Epithelial cell of prostate (primary cell): ENCODE measurements around the gene CPD.
"Not testable (repeated sequence)": the region's sequence is repeated elsewhere in the genome, so short reads cannot be mapped to it uniquely, and the experiment has no call there.

Experiments
- DNase-seq: peaks from one replicate; pipeline ENCODE4 v3.0.0-alpha.2; 2011; ENCODE audit warnings: low read depth, low spot score
- H3K27ac ChIP-seq: fragments of 450-650 bp; 2 replicates; pipeline ENCODE4 v1.5.1; 2017; ENCODE audit warnings: mild to moderate bottlenecking

The CPD gene

GRCh38 chr17:30378825-30379302 lies at the start of gene CPD:
Gene CPD (plus strand): TSS chr17:30378927. CDS start chr17:30378981, 54 bp downstream.
- peak; percentile 62 for DNase-seq
- peak within 1 kb of the TSS; percentile 28 for H3K27ac ChIP-seq

GRCh38 chr17:30332057-30332542 lies 46.6 kb upstream of the CPD start:
- DNase-seq = no peak
- no peak overlapping the region for H3K27ac ChIP-seq

GRCh38 chr17:30333503-30334360 lies 45.0 kb upstream of the CPD start, which contains the start of gene TMIGD1:
Gene TMIGD1 (minus strand): TSS chr17:30334057. CDS start chr17:30332133, 1,924 bp downstream.
- H3K27ac ChIP-seq = no peak within 1 kb of the TSS
- no peak for DNase-seq

DNA sequence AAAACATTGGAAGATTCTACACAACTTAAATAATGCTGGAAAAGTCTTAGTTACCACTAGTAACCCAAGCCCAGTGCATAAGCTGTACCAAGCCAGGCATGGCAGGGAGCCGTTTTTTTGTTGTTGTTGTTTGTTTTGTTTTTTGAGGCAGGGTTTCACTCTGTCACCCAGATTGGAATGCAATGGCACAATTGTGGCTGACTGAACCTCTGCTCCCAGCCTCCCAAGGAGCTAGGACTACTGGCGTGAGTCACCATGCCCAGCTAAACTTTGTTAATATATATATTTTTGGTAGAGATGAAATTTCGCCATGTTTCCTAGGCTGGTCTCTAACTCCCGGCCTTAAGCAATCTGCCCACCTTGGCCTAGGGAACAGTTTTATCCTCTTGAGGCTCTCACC lies 44.3 kb upstream of the CPD start:
- no peak for DNase-seq
- no peak overlapping the region for H3K27ac ChIP-seq

DNA sequence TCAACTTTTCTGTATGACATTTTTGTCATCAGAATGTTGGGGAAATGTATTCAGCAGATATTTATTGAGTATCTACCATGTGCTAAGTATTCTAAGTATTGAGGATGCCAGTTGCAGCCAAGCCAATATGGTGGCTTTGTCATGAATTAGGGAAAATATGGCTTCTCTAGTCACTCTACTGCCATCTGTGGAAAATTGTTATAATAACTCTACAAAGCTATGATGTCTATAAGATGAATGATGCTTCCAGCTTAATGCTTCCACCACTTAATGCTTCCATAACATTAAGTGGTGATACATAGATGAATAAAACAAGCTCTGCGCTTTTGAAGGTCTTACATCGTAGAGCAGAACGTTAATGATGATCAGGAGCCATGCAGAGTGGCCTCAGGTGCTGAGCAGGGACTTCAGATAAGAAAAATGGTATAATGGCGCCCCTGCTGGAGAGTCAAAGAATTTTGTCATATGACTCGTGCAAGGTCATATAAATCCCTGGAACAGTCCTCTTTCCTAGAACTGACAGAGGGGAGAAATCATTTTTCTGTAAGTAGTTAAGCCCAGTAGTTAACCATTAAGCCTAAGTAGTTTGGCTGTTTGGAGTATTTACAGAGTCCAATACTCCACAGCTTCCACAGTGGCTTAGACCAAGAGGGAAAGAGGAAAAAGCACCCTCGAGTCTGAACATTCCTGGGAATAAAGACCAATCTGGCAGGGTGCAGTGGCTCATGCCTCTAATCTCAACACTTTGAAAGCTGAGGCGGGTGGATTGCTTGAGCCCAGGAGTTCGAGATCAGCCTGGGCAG lies 42.2 kb upstream of the CPD start:
- no peak overlapping the region for H3K27ac ChIP-seq
- no peak for DNase-seq

DNA sequence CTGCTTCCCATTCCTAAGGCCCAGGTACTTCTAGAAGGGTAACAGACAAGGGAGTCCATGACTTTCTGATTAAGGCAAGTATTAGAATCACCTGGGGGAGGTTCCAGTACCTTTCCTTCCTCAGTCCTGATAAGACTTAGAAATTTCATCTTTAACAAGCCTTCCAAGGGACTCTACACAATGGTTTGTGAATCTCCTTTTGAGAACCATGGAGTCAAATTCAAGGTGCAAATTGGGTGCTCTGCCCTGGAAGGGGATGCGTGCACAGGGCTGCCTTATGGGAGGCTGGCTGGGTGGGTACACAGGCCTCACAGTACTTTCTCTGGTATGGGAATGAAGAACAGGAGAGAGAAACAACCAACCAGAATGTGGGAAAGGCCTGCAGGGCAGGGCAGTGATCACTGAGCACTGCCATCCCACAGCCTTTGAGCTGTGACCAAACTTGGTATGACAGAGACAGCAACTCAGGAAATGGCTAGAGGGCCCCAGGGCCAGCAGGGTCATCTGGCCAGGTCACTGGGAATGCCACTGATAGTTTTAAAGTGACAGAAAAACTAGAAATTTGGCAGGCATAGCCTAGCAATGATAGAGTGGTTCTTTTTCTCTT lies 41.2 kb upstream of the CPD start:
- DNase-seq = no peak
- H3K27ac ChIP-seq = no peak overlapping the region

GRCh38 chr17:30339086-30339485 lies 39.6 kb upstream of the CPD start:
- H3K27ac ChIP-seq = no peak overlapping the region
- DNase-seq = no peak

GRCh38 chr17:30340801-30341356 lies 37.8 kb upstream of the CPD start:
- H3K27ac ChIP-seq = peak overlapping the region; percentile 68
- no peak for DNase-seq

DNA sequence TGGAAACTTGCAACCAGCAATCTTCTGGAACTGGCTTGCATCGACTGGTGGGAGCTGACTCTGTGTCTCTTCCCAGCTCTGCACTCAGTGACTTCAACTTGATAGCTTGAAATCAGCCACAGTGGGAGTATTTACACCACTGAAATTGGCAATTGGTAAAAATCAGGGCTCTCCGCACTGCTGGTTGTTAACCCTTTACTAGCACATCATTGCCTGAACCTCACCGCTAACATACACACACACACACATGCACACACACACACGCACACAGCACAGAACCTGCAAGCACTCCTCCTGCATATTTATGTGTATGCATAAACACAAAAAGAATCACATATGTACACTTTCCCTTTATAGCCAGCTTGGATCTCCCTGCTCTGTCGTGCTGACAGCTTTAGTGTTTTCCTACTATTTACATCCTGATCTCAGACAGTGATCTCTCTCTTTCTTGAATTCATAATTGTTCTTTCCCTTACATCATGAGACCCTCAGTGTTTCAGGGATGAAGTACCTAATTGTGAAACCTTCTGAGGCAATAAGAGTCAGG lies 37.0 kb upstream of the CPD start:
- H3K27ac ChIP-seq = no peak overlapping the region
- DNase-seq = no peak

DNA sequence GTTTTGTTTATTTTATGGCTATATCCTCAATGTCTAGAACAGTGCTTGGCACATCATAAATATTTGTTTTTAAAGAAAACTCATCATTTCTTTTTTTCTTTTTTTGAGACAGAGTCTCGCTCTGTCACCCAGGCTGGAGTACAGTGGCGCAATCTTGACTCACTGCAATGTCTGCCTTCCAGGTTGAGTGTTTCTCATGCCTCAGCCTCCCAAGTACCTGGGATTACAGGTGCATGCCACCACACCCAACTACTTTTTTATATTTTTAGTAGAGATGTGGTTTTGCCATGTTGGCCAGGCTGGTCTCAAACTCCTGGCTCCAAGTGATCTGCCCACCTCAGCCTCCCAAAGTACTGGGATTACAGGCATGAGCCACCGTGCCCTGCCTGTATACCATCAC lies 35.5 kb upstream of the CPD start:
- DNase-seq, H3K27ac ChIP-seq: not testable (repeated sequence)

DNA sequence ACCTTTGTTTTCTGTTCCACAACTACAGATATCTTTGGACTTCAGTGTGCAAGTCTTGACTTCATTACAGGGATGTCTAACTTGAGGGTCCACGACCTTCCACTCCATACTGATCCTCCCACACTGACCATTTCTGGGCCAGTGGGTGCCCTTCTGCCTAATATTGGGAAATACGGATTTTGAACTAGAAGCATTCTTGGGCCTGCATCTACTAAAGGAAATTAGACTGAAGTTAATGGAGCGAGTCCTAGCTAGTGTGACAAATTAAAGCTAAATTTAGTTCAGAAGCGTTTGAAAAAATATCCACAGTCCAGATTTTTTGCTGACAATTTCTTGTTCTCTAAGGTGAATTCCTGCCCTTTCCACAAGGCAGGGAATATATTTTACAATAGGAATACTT lies 34.9 kb upstream of the CPD start:
- no peak for DNase-seq
- peak overlapping the region; percentile 87 for H3K27ac ChIP-seq

DNA sequence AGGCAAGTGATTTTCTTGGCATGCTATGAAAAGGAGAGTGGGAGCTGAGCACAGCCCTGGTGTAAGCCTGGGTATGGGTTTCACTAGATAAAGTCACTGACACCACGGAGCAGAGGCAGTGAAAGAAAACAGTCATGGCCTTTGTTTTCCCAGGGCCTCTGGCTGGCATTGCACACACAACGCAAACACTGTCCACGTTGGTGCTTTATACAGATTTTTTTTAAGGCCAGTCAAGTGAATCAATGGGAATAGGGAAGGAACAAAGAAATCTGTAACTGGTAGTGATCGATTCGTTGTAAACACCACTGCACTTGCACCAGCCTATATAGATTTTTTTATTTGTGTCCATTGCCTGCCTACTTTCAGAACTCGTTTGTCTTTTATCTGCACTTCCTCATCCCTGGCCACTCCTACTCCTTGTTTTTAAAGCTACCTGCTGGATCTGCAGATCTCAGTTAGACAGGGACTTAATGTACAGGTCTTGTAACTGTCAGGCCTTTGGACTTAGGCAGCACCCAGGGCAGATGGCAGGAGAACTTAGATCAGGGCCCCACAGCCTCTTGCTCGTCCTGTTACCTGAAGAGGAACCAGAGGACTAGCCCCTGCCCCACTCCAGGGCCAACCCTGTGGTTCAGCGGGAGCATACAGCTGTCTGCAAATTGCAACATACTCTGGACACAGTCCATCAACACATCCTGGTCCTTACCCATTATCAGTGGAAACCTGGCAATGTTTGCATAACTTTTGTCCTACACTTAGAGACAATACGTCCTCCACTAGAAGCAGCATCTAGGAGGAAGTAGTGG lies 34.2 kb upstream of the CPD start:
- peak overlapping the region; percentile 87 for H3K27ac ChIP-seq
- no peak for DNase-seq

DNA sequence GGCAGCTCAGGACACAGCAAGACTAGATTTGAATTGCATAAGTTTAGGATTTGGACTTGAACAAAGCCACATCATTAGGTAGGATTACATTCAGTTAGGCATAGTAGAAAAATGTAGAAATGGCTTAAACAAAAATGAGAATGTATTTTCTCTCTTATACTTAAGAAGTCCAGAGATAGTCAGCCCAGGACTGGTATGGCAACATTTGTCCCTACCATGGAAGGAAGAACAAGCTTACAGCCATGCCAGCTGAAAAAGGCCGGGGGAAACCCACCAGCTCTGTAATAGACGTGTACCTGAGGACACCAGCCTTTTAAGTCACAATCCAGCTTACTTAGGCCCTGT lies 33.7 kb upstream of the CPD start:
- H3K27ac ChIP-seq = peak overlapping the region; percentile 87
- no peak for DNase-seq

- H3K27ac ChIP-seq = peak overlapping the region; percentile 87
- no peak for DNase-seq
These were observed 33.1 kb upstream of the CPD start for GRCh38 chr17:30345527-30346075.

DNA sequence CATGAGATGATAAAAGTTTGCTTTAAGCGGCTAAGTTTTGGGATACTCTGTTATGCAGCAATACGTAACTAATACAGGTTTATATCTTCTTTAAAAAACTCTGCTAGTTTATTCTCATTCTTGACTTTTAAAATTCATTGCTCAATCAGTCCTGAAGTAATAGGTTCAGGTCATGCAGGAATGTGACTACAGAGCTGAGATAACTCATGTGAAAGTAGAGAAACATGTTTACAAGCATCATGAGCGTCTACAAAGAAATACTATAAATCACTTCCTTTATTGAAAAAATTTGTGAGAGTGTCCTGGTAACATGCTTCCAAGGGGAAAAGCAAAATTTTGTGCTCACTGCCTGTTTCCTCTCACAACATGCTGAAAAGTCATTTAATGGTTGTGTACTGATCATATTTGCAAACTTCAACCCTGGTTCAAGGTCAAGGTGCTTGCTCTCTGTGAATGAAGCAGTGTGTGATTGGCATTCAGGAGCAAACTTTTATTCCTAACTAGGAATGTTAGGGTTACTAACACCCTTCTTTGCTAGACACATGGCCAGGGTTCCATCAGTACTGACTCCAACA lies 32.4 kb upstream of the CPD start:
- no peak for DNase-seq
- H3K27ac ChIP-seq = peak overlapping the region; percentile 87

DNA sequence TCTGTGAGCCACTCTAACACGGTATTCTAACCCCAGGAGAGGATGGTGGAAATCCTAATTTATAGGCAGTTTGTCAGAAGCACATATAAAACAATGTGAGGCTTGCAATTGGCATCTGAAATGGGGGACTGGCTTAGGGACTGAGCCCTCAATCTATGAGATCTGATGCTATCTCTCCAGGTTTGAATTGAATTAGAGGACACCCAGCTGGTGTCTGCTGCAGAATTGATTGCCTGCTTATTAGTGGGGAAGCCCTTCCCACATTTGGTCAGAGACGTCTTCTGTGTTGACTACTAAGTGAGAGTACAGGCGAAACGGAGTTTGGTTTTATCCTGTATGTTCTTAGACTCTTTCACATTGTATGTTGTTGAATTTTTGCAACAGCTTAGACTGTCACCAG lies 31.2 kb upstream of the CPD start:
- no peak for DNase-seq
- H3K27ac ChIP-seq = no peak overlapping the region

GRCh38 chr17:30349252-30349651 lies 29.5 kb upstream of the CPD start:
- H3K27ac ChIP-seq = no peak overlapping the region
- DNase-seq = no peak

- not testable (repeated sequence) for DNase-seq, H3K27ac ChIP-seq
These were observed 27.5 kb upstream of the CPD start for GRCh38 chr17:30351263-30351662.

DNA sequence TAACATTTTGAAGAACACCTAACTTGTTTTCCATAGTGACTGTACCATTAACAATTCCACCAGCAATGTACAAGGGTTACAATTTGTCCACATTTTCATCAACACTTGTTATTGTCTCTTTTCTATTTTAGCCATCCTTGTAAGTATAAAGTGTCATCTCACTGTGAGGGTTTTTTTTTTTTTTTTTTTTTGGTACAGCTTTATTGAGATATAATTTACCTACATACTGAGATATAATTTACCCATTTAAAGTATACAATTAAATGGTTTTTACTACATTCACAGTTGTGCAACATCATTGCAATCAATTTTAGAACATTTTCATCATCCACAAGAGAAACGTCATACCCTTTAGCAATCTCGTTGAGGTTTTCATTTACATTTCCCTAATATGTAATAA lies 27.0 kb upstream of the CPD start:
- DNase-seq = no peak
- no peak overlapping the region for H3K27ac ChIP-seq
